ENCODE measurements around the gene WASF1. TPM values are rescaled to one million over a fixed set of nuclear protein-coding genes. Genes with fewer than 3 reads are reported as not detected.

WASF1 gene
- total RNA-seq, 4 donors from 2014 or later = 1.8 to 14.0 (median 5.9) TPM

- no peaks in the 10 kb centered on the region for H3K9me3 ChIP-seq
- H3K36me3 ChIP-seq = no peaks in the 10 kb centered on the region
- no peaks in the 10 kb centered on the region for H3K27me3 ChIP-seq
- no peak for DNase-seq
- H3K4me1 ChIP-seq = no peaks in the 10 kb centered on the region
- no peak for TF ChIP-seq CTCF (IDR thresholded peaks at IDR 0.05)
- no peak for TF ChIP-seq POLR2A (IDR thresholded peaks at IDR 0.05)
- no peak overlapping the region for H3K27ac ChIP-seq
- no peak overlapping the region for H3K4me3 ChIP-seq
Observed at GRCh38 chr6:110097443-110097842, 82.0 kb downstream of the WASF1 start.

DNA sequence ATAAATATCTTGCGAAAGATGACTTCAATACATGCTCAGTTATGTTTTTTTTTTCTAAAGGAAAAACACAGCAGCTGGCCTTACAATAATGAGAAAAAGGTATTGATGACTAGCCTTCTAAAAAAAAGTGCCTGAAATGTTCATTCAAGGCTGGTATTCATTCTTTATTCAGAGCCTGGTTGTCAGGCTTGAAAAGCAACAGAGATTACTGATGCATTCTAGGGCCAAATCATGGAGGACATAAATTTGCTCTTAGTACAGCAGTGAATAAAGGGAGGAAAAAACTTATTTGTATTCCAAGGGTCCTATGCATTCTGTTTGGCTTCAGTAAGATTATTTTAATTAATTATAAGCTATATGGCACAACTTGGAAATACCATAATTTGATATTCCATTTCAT is 83.5 kb downstream of the WASF1 start:
- no peak for TF ChIP-seq POLR2A (IDR thresholded peaks at IDR 0.05)
- TF ChIP-seq CTCF (IDR thresholded peaks at IDR 0.05) = no peak
- Histone ChIP-seq H3K9me3 (no peaks in the 10 kb centered on the region), H3K36me3 (no peaks in the 10 kb centered on the region), H3K4me3 (no peak overlapping the region), H3K27ac (no peak overlapping the region), H3K27me3 (no peaks in the 10 kb centered on the region), H3K4me1 (no peaks in the 10 kb centered on the region)
- DNase-seq = no peak

DNA sequence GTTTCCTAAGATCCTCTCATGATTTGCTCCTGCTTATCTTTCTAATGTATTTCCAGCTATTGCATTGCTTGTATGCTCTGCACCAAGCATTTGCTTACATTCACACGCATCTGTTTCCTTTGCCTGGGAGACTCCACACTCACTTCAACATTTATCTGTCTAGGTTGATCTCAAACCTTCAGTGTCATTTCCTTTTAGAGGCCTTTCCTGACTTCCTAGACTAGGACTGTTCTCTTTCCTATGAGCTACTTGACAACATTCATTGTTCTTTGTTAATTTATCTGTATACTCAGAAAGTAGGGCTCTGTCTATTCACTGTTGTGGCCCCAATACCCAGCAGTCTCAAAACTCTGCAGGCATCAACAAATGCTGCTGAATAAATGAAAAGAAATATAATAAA is 84.4 kb downstream of the WASF1 start:
- H3K4me1 ChIP-seq = no peaks in the 10 kb centered on the region
- TF ChIP-seq POLR2A (IDR thresholded peaks at IDR 0.05) (no peak), CTCF (IDR thresholded peaks at IDR 0.05) (no peak)
- no peak for DNase-seq

DNA sequence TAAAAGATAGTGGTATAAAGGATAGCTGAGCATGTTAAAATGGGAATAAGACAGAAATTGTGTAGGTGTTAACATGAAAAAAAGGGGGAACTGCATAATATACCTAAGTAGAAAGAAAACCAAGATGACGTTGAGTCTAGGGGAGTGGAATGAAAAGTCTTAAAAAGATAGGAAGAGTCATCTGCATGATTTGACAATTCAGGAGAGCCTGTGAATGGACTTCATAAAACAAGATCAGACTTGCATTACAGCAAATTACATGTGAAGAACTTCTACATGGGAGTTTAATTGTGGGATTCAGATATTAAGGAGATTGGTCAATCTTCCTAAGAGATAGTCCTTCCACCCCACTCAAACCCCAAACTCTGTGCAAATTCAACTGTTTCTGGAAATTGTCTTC is 85.5 kb downstream of the WASF1 start:
- Histone ChIP-seq H3K36me3 (no peaks in the 10 kb centered on the region), H3K27ac (no peak overlapping the region), H3K4me3 (no peak overlapping the region), H3K9me3 (no peaks in the 10 kb centered on the region), H3K4me1 (no peaks in the 10 kb centered on the region), H3K27me3 (no peaks in the 10 kb centered on the region)
- DNase-seq = no peak
- TF ChIP-seq CTCF (IDR thresholded peaks at IDR 0.05) (no peak), POLR2A (IDR thresholded peaks at IDR 0.05) (no peak)

More for the DNA sequence above, 84.4 kb downstream of the WASF1 start:
- no peaks in the 10 kb centered on the region for H3K36me3 ChIP-seq
- H3K4me3 ChIP-seq = no peak overlapping the region
- no peaks in the 10 kb centered on the region for H3K9me3 ChIP-seq
- no peaks in the 10 kb centered on the region for H3K27me3 ChIP-seq
- H3K27ac ChIP-seq = no peak overlapping the region

GRCh38 chr6:110090876-110091275 is 88.6 kb downstream of the WASF1 start:
- H3K27me3 ChIP-seq = no peaks in the 10 kb centered on the region
- TF ChIP-seq POLR2A (IDR thresholded peaks at IDR 0.05) (no peak), CTCF (IDR thresholded peaks at IDR 0.05) (no peak)
- DNase-seq = no peak
- no peak overlapping the region for H3K4me3 ChIP-seq
- H3K27ac ChIP-seq = no peak overlapping the region
- no peaks in the 10 kb centered on the region for H3K36me3 ChIP-seq
- no peaks in the 10 kb centered on the region for H3K9me3 ChIP-seq
- H3K4me1 ChIP-seq = no peaks in the 10 kb centered on the region

- no peaks in the 10 kb centered on the region for H3K9me3 ChIP-seq
- TF ChIP-seq CTCF (IDR thresholded peaks at IDR 0.05) (no peak), POLR2A (IDR thresholded peaks at IDR 0.05) (no peak)
- no peaks in the 10 kb centered on the region for H3K27me3 ChIP-seq
- no peak for DNase-seq
- no peaks in the 10 kb centered on the region for H3K36me3 ChIP-seq
- H3K4me3 ChIP-seq = no peak overlapping the region
- no peaks in the 10 kb centered on the region for H3K4me1 ChIP-seq
- H3K27ac ChIP-seq = no peak overlapping the region
Observed at GRCh38 chr6:110089323-110089722, 90.1 kb downstream of the WASF1 start.

Data from Peyer's patch (tissue), 4 donors.